BLaER1 (cell line): ENCODE results near the gene KDM4C.

ENCODE experiments used
- H3K27ac ChIP-seq: shearing (Covaris generic); formaldehyde crosslinking; 2 replicates; pipeline ENCODE4 v1.8.1; 2022
- H3K27me3 ChIP-seq: shearing (Covaris generic); formaldehyde crosslinking; 2 replicates; pipeline ENCODE4 v1.8.1; 2022
- H3K36me3 ChIP-seq: shearing (Covaris generic); formaldehyde crosslinking; 2 replicates; pipeline ENCODE4 v1.8.1; 2022
- H3K4me1 ChIP-seq: shearing (Covaris generic); formaldehyde crosslinking; 2 replicates; pipeline ENCODE4 v1.8.1; 2022
- H3K4me2 ChIP-seq: shearing (Covaris generic); formaldehyde crosslinking; 2 replicates; pipeline ENCODE4 v1.8.1; 2022
- H3K4me3 ChIP-seq: shearing (Covaris generic); formaldehyde crosslinking; 2 replicates; pipeline ENCODE4 v1.8.1; 2022
- H3K9ac ChIP-seq: shearing (Covaris generic); formaldehyde crosslinking; 2 replicates; pipeline ENCODE4 v1.8.1; 2022
- H3K9me3 ChIP-seq: shearing (Covaris generic); formaldehyde crosslinking; 2 replicates; pipeline ENCODE4 v1.8.1; 2022
- H4K20me1 ChIP-seq: shearing (Covaris generic); formaldehyde crosslinking; 2 replicates; pipeline ENCODE4 v1.8.1; 2022
- Cebpa-rat ChIP-seq: shearing (Covaris generic); IDR thresholded peaks from 2 replicates; pipeline ENCODE4 v1.8.1; 2022

Gene KDM4C

GRCh38 chr9:7166074-7166473 lies 408.3 kb downstream of the KDM4C start:
- Histone ChIP-seq H3K4me2 (no peak overlapping the region), H3K4me3 (no peak overlapping the region), H3K9ac (no peak overlapping the region), H3K9me3 (no peaks in the 10 kb centered on the region), H3K27me3 (no peaks in the 10 kb centered on the region), H4K20me1 (no peaks in the 10 kb centered on the region), H3K36me3 (peaks cover 77% of the 10 kb centered on the region), H3K27ac (no peak overlapping the region), H3K4me1 (no peaks in the 10 kb centered on the region)
- TF ChIP-seq Cebpa-rat, result no peak

- H3K4me2 ChIP-seq, result no peak overlapping the region
- H3K27me3 ChIP-seq, result no peaks in the 10 kb centered on the region
- H3K9ac ChIP-seq, result no peak overlapping the region
- no peak overlapping the region for H3K27ac ChIP-seq
- H3K4me1 ChIP-seq, result no peaks in the 10 kb centered on the region
- H3K36me3 ChIP-seq, result peaks cover 86% of the 10 kb centered on the region
- H3K4me3 ChIP-seq, result no peak overlapping the region
- H4K20me1 ChIP-seq, result no peaks in the 10 kb centered on the region
- no peaks in the 10 kb centered on the region; the same call in 1 of the 2 replicates for H3K9me3 ChIP-seq
- TF ChIP-seq Cebpa-rat, result no peak
Observed at GRCh38 chr9:7169717-7170389, 412.1 kb downstream of the KDM4C start.

GRCh38 chr9:7171396-7172153 lies 413.8 kb downstream of the KDM4C start:
- Histone ChIP-seq H3K36me3 (peaks cover 84% of the 10 kb centered on the region), H3K4me3 (no peak overlapping the region), H3K9me3 (no peaks in the 10 kb centered on the region; the same call in 1 of the 2 replicates), H3K9ac (no peak overlapping the region), H3K27ac (no peak overlapping the region), H3K4me2 (no peak overlapping the region), H3K4me1 (no peaks in the 10 kb centered on the region), H3K27me3 (no peaks in the 10 kb centered on the region), H4K20me1 (no peaks in the 10 kb centered on the region)
- TF ChIP-seq Cebpa-rat, result no peak

- no peaks in the 10 kb centered on the region for H3K4me1 ChIP-seq
- H3K27ac ChIP-seq, result no peak overlapping the region
- H3K9ac ChIP-seq, result no peak overlapping the region
- H3K36me3 ChIP-seq, result peaks cover 84% of the 10 kb centered on the region
- H3K4me3 ChIP-seq, result no peak overlapping the region
- TF ChIP-seq Cebpa-rat, result no peak
- H4K20me1 ChIP-seq, result no peaks in the 10 kb centered on the region
- no peak overlapping the region for H3K4me2 ChIP-seq
- H3K9me3 ChIP-seq, result no peaks in the 10 kb centered on the region; the same call in 1 of the 2 replicates
- no peaks in the 10 kb centered on the region for H3K27me3 ChIP-seq
Observed at GRCh38 chr9:7172154-7173115, 414.7 kb downstream of the KDM4C start.

GRCh38 chr9:7173139-7173538 lies 415.4 kb downstream of the KDM4C start:
- Histone ChIP-seq H3K9ac (no peak overlapping the region), H4K20me1 (no peaks in the 10 kb centered on the region), H3K27me3 (no peaks in the 10 kb centered on the region), H3K9me3 (no peaks in the 10 kb centered on the region; the same call in 1 of the 2 replicates), H3K4me1 (no peaks in the 10 kb centered on the region), H3K36me3 (peaks cover 87% of the 10 kb centered on the region), H3K4me3 (no peak overlapping the region), H3K4me2 (no peak overlapping the region), H3K27ac (no peak overlapping the region)
- TF ChIP-seq Cebpa-rat, result no peak

- Histone ChIP-seq H3K9ac (no peak overlapping the region), H4K20me1 (no peaks in the 10 kb centered on the region), H3K9me3 (no peaks in the 10 kb centered on the region; the same call in 1 of the 2 replicates), H3K27me3 (no peaks in the 10 kb centered on the region), H3K27ac (no peak overlapping the region), H3K4me3 (no peak overlapping the region), H3K4me2 (no peak overlapping the region), H3K36me3 (peaks cover 79% of the 10 kb centered on the region), H3K4me1 (no peaks in the 10 kb centered on the region)
- TF ChIP-seq Cebpa-rat, result no peak
Observed at GRCh38 chr9:7174301-7174700, 416.5 kb downstream of the KDM4C start.

GRCh38 chr9:7174884-7175283 lies 417.1 kb downstream of the KDM4C start:
- no peak overlapping the region for H3K27ac ChIP-seq

GRCh38 chr9:7176561-7176960 lies 418.8 kb downstream of the KDM4C start:
- no peaks in the 10 kb centered on the region; the same call in 1 of the 2 replicates for H3K9me3 ChIP-seq
- H3K4me3 ChIP-seq, result no peak overlapping the region
- H3K4me1 ChIP-seq, result no peaks in the 10 kb centered on the region
- peaks cover 60% of the 10 kb centered on the region for H3K36me3 ChIP-seq
- H3K9ac ChIP-seq, result no peak overlapping the region
- no peaks in the 10 kb centered on the region for H3K27me3 ChIP-seq
- H3K27ac ChIP-seq, result no peak overlapping the region
- no peak for TF ChIP-seq Cebpa-rat
- no peaks in the 10 kb centered on the region for H4K20me1 ChIP-seq
- H3K4me2 ChIP-seq, result no peak overlapping the region

More at GRCh38 chr9:7174884-7175283, 417.1 kb downstream of the KDM4C start:
- Histone ChIP-seq H3K9me3 (no peaks in the 10 kb centered on the region; the same call in 1 of the 2 replicates), H3K4me3 (no peak overlapping the region), H4K20me1 (no peaks in the 10 kb centered on the region), H3K4me1 (no peaks in the 10 kb centered on the region), H3K27me3 (no peaks in the 10 kb centered on the region), H3K4me2 (no peak overlapping the region), H3K36me3 (peaks cover 73% of the 10 kb centered on the region), H3K9ac (no peak overlapping the region)
- TF ChIP-seq Cebpa-rat, result no peak

- Histone ChIP-seq H4K20me1 (no peaks in the 10 kb centered on the region), H3K9me3 (no peaks in the 10 kb centered on the region; the same call in 1 of the 2 replicates), H3K4me2 (no peak overlapping the region), H3K4me3 (no peak overlapping the region), H3K27me3 (no peaks in the 10 kb centered on the region), H3K36me3 (peaks cover 51% of the 10 kb centered on the region), H3K4me1 (no peaks in the 10 kb centered on the region), H3K27ac (no peak overlapping the region), H3K9ac (no peak overlapping the region)
- TF ChIP-seq Cebpa-rat, result no peak
Observed at GRCh38 chr9:7177383-7177782, 419.6 kb downstream of the KDM4C start.
